ENCODE measurements around the gene AFMID. TPM values are rescaled to one million over a fixed set of nuclear protein-coding genes. Genes with fewer than 3 reads are reported as not detected.

AFMID gene
- total RNA-seq, 2 experiments from 2014 or later = 0.42 to 0.60 TPM

DNA sequence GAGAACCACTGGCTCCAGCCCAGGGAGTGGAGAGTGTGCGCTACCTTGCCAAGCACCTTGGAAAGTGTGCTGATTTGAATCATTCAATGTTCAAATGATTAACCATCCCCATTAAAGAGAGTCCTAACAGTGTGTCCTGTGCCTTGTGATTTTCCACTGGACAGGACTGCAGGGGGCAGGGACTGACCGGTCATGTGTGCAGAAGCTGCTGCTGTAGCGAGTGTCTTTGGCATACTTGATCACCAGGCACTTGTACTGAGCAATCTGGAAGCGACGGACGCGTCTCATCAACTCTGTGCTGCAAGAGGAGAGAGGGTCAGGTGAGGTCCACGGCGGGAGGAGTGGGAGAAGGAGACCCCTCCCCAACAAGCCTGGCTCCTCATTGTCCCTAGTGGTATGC lies 2.3 kb upstream of the AFMID start:
- no peaks in the 10 kb centered on the region for H3K27me3 Mint-ChIP-seq
- DNase-seq = no peak
- no peak for ATAC-seq (ENCODE audit: poor library complexity)
- ChIA-PET CTCF (no interaction called here), POLR2A (interaction anchor here (0.6 kb wide), 1 partner anchor 241 kb away, joined by 4 read pairs; no protein-coding TSS in a partner anchor)
- H3K4me3 Mint-ChIP-seq = peak overlapping the region; percentile 30
- TF ChIP-seq, protein P1, sequence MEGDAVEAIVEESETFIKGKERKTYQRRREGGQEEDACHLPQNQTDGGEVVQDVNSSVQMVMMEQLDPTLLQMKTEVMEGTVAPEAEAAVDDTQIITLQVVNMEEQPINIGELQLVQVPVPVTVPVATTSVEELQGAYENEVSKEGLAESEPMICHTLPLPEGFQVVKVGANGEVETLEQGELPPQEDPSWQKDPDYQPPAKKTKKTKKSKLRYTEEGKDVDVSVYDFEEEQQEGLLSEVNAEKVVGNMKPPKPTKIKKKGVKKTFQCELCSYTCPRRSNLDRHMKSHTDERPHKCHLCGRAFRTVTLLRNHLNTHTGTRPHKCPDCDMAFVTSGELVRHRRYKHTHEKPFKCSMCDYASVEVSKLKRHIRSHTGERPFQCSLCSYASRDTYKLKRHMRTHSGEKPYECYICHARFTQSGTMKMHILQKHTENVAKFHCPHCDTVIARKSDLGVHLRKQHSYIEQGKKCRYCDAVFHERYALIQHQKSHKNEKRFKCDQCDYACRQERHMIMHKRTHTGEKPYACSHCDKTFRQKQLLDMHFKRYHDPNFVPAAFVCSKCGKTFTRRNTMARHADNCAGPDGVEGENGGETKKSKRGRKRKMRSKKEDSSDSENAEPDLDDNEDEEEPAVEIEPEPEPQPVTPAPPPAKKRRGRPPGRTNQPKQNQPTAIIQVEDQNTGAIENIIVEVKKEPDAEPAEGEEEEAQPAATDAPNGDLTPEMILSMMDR (IDR thresholded peaks at IDR 0.05) = no peak
- Histone ChIP-seq H3K27ac (ENCODE audit: low read depth in 1 of 2, low read length in 2 of 2) (no peak overlapping the region), H3K4me3 (ENCODE audit: low read length) (no peak overlapping the region), H3K9me3 (ENCODE audit: control insufficient read depth in 1 of 2, insufficient read depth in 1 of 2, low read length in 2 of 2) (no peaks in the 10 kb centered on the region), H3K36me3 (ENCODE audit: insufficient read depth, low read length) (no peaks in the 10 kb centered on the region), H3K27me3 (ENCODE audit: control insufficient read depth in 1 of 2, insufficient read depth in 2 of 2, low read length in 2 of 2) (no peaks in the 10 kb centered on the region), H3K4me1 (ENCODE audit: insufficient read depth, low read length) (peaks cover 22% of the 10 kb centered on the region)
- no peaks in the 10 kb centered on the region for H3K36me3 Mint-ChIP-seq (ENCODE audit: low read depth)
- intact Hi-C loops (cut with DNase I, micrococcal nuclease) = loop anchor here in 1 of 2 experiments (5.0 kb wide), 1 partner anchor 43 kb away; no protein-coding TSS in a partner anchor
- no peaks in the 10 kb centered on the region for H3K9me3 Mint-ChIP-seq
- peaks cover 16% of the 10 kb centered on the region for H3K4me1 Mint-ChIP-seq (ENCODE audit: low read depth)
- H3K27ac Mint-ChIP-seq = no peak overlapping the region

DNA sequence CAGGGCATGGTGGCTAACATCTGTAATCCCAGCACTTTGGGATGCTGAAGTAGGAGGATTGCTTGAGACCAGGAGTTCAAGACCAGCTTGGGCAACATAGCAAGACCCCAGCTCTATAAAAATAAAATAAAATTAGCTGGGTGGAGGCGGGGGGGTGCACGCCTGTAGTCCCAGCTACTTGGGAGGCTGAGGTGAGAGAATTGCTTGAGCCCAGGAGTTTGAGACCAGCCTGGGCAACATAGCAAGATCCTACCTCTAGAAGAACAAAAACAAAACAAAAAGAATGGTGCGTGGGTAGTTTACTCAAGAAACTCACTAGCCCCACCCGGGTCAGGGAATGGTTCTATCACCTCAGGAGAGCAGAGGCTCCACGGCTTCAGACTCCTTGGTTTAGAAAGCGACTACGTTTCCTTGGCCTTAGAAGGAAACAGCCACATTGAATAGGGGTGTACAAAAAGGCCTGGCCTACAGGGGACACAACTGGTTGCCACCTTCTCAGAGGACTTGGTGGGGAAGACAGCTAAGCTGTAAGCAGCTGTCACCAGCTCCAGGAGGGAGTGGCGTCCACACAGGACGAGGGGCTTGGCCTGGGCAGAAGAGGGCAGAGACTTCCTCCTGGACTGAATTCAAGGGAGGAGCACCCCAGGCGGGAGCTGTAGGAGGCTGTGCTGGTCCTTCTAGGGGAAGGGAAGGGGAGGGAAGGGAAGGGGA lies 1.0 kb upstream of the AFMID start:
- Mint-ChIP-seq H3K4me3 (peak overlapping the region; percentile 82), H3K4me1 (ENCODE audit: low read depth) (peaks cover 16% of the 10 kb centered on the region), H3K27me3 (no peaks in the 10 kb centered on the region), H3K27ac (no peak overlapping the region), H3K36me3 (ENCODE audit: low read depth) (no peaks in the 10 kb centered on the region), H3K9me3 (no peaks in the 10 kb centered on the region)
- TF ChIP-seq, protein P1 (IDR thresholded peaks at IDR 0.05) = no peak
- CTCF ChIA-PET = interaction anchor here (0.8 to 1.0 kb wide), 3 partner anchors 10 to 65 kb away, joined by 3 to 4 read pairs (median 3); no protein-coding TSS in a partner anchor
- no peak overlapping the region for H3K4me3 ChIP-seq (ENCODE audit: low read length)
- no peaks in the 10 kb centered on the region for H3K9me3 ChIP-seq (ENCODE audit: control insufficient read depth in 1 of 2, insufficient read depth in 1 of 2, low read length in 2 of 2)
- no peak overlapping the region for H3K27ac ChIP-seq (ENCODE audit: low read depth in 1 of 2, low read length in 2 of 2)
- H3K27me3 ChIP-seq (ENCODE audit: control insufficient read depth in 1 of 2, insufficient read depth in 2 of 2, low read length in 2 of 2) = no peaks in the 10 kb centered on the region
- POLR2A ChIA-PET = interaction anchor here (1.0 to 1.1 kb wide), 3 partner anchors 9 to 73 kb away, joined by 3 to 5 read pairs (median 3); no protein-coding TSS in a partner anchor
- intact Hi-C loops (cut with DNase I, micrococcal nuclease) = loop anchor here in 1 of 2 experiments (5.0 kb wide), 1 partner anchor 44 kb away; no protein-coding TSS in a partner anchor
- H3K4me1 ChIP-seq (ENCODE audit: insufficient read depth, low read length) = peaks cover 22% of the 10 kb centered on the region
- ATAC-seq (ENCODE audit: poor library complexity) = no peak
- no peaks in the 10 kb centered on the region for H3K36me3 ChIP-seq (ENCODE audit: insufficient read depth, low read length)
- no peak for DNase-seq

DNA sequence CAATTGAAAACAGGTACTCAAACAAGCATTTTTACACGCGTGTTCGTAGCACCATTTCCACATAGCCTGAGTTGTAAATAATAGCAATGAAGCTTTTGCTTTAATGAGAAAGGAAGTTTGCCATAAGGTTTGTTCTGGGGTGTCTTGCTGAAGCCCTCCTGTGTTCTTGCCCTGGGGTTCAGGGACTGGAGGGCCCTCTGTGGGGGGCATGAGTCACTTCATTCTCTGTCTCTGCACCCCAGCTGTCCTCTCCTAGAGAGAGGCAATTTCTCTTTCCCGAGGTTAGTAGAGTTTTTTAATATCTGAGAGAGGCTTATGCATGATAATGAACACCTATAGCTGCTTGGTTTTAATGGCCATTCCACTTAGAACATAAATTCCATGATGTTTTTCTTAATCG lies 9.6 kb downstream of the AFMID start:
- POLR2A ChIA-PET = no interaction called here
- H3K4me3 ChIP-seq (ENCODE audit: low read length) = no peak overlapping the region
- TF ChIP-seq, protein P1 (IDR thresholded peaks at IDR 0.05) = no peak

More for the DNA sequence above, 9.6 kb downstream of the AFMID start:
- Histone ChIP-seq H3K36me3 (ENCODE audit: insufficient read depth, low read length) (no peaks in the 10 kb centered on the region), H3K27ac (ENCODE audit: low read depth in 1 of 2, low read length in 2 of 2) (no peak overlapping the region), H3K4me1 (ENCODE audit: insufficient read depth, low read length) (peaks cover 3% of the 10 kb centered on the region), H3K9me3 (ENCODE audit: control insufficient read depth in 1 of 2, insufficient read depth in 1 of 2, low read length in 2 of 2) (no peaks in the 10 kb centered on the region), H3K27me3 (ENCODE audit: control insufficient read depth in 1 of 2, insufficient read depth in 2 of 2, low read length in 2 of 2) (no peaks in the 10 kb centered on the region)
- CTCF ChIA-PET = interaction anchor here (0.7 kb wide), 1 partner anchor 42 kb away, joined by 3 read pairs; no protein-coding TSS in a partner anchor
- no peak overlapping the region for H3K4me3 Mint-ChIP-seq
- intact Hi-C loops (cut with DNase I, micrococcal nuclease) = no loop called here
- H3K9me3 Mint-ChIP-seq = no peaks in the 10 kb centered on the region
- no peak for DNase-seq
- no peak for ATAC-seq (ENCODE audit: poor library complexity)
- no peaks in the 10 kb centered on the region for H3K27me3 Mint-ChIP-seq
- no peaks in the 10 kb centered on the region for H3K4me1 Mint-ChIP-seq (ENCODE audit: low read depth)
- no peak overlapping the region for H3K27ac Mint-ChIP-seq
- H3K36me3 Mint-ChIP-seq (ENCODE audit: low read depth) = no peaks in the 10 kb centered on the region

All from CD4-positive, alpha-beta T cell (primary cell).